DND-41 (cell line): Measurements from ENCODE around the gene NKX2-3.

Experiments used
- CTCF ChIP-seq: IDR thresholded peaks from 2 replicates; pipeline ENCODE4 v1.5.1; 2012; ENCODE audit warnings: borderline replicate concordance, low read length, moderate library complexity, mild to moderate bottlenecking; ENCODE audit not compliant: poor library complexity, severe bottlenecking; ENCODE audit errors: extremely low read depth
- EZH2 ChIP-seq: IDR thresholded peaks from 3 replicates; pipeline ENCODE4 v1.6.1; 2012; ENCODE audit warnings: borderline replicate concordance, low read depth, mild to moderate bottlenecking, moderate library complexity, low read length, inconsistent platforms; ENCODE audit not compliant: severe bottlenecking

DNA sequence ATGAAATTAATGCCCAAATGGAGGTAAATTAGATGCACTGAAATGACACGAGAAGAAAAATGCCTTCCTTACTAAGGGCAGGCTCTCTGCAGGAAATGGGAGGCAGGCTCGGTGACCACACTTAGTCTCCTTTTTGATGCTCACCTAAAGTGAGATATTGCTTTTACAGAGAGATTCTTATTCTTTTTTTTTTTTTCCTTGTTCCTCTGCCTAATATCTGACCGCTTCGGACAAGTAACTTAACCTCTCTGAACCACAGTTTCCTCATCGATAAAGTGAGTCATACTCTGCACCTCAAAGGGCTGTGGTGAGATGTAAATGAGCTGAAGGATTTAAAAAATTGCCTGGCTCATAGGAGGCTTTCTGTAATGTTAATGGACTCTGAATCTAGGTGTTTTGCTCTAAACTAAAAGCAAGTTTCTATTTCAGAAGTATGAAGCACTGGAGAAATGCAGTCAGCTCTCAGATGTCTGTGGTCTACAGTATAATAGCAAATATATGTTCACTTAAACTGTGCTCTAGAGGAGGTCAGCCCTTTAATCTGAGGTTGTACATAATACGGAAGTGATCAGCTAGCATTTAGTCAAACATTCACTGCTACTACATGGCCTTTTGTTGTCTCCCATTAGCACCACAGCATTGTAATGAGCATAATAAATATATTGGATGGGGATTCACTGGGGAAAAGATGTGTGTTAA is 23.2 kb downstream of the NKX2-3 start:
- no peak for TF ChIP-seq CTCF
- no peak for TF ChIP-seq EZH2
